Fibroblast of lung (primary cell): ENCODE results near the gene ACOXL. TPM values are rescaled to one million over a fixed set of nuclear protein-coding genes. Genes with fewer than 3 reads are reported as not detected.

Experiments
- DNase-seq, 2 donors: peaks; one replicate each; pipeline versions ENCODE4 v3.0.0 to v3.0.0-alpha.2; 2010; ENCODE audit warnings: low read depth in 2 of 2
- H2AFZ ChIP-seq: 2 replicates; pipeline ENCODE4 v1.5.1; 2012; ENCODE audit warnings: low read length, control low read depth, inconsistent platforms
- H3K27ac ChIP-seq: 2 replicates; pipeline ENCODE4 v1.5.1; 2011; ENCODE audit warnings: low read length, control low read depth; ENCODE audit not compliant: insufficient read depth
- H3K27me3 ChIP-seq: 2 replicates; pipeline ENCODE4 v1.5.1; 2011; ENCODE audit warnings: mild to moderate bottlenecking, low read length; ENCODE audit not compliant: control insufficient read depth, insufficient read depth
- H3K36me3 ChIP-seq: 2 replicates; pipeline ENCODE4 v1.5.1; 2011; ENCODE audit warnings: low read length; ENCODE audit not compliant: control insufficient read depth, insufficient read depth
- H3K4me1 ChIP-seq: 2 replicates; pipeline ENCODE4 v1.5.1; 2011; ENCODE audit warnings: low read length; ENCODE audit not compliant: control insufficient read depth, insufficient read depth; ENCODE audit errors: extremely low read depth
- H3K4me2 ChIP-seq: 2 replicates; pipeline ENCODE4 v1.5.1; 2011; ENCODE audit warnings: low read length, control low read depth; ENCODE audit not compliant: insufficient read depth; ENCODE audit errors: extremely low read depth
- H3K4me3 ChIP-seq, 4 experiments: fragments of 200-600 bp in 1 of 4; sonication (generic) in 1 of 4; replicated peaks in 1 of 4; 2 replicates each; pipeline ENCODE4 v1.5.1; 2011 to 2016; ENCODE audit warnings: low read length in 4 of 4, low read depth in 3 of 4, mild to moderate bottlenecking in 3 of 4, control low read depth in 2 of 4, inconsistent platforms in 1 of 4, mixed read lengths in 1 of 4; ENCODE audit not compliant: insufficient read depth in 1 of 4; ENCODE audit errors: control extremely low read depth in 1 of 4
- H3K79me2 ChIP-seq: 2 replicates; pipeline ENCODE4 v1.5.1; 2012; ENCODE audit warnings: mild to moderate bottlenecking, low read length, inconsistent platforms; ENCODE audit not compliant: control insufficient read depth, insufficient read depth
- H3K9ac ChIP-seq: 2 replicates; pipeline ENCODE4 v1.5.1; 2011; ENCODE audit warnings: mild to moderate bottlenecking, low read length, control low read depth; ENCODE audit not compliant: insufficient read depth
- H3K9me3 ChIP-seq: 2 replicates; pipeline ENCODE4 v1.5.1; 2012; ENCODE audit warnings: low read depth, low read length; ENCODE audit not compliant: control insufficient read depth, insufficient read depth
- H4K20me1 ChIP-seq: 2 replicates; pipeline ENCODE4 v1.5.1; 2011; ENCODE audit warnings: low read length; ENCODE audit not compliant: control insufficient read depth, insufficient read depth; ENCODE audit errors: extremely low read depth
- EZH2 ChIP-seq: IDR thresholded peaks from 2 replicates; pipeline ENCODE4 v1.5.1; 2012; ENCODE audit warnings: low read length, control low read depth, mild to moderate bottlenecking; ENCODE audit errors: missing control alignments
- polyA plus RNA-seq, 2 donors: library from polyadenylated mRNA; depleted of rRNA in 1 of 2; stranded (reverse) in 1 of 2; unstranded in 1 of 2; fragments of >200 nt; gene quantifications; 2 replicates each; pipeline ENCODE4 v1.2.1, GENCODE V29; 2011 to 2012; ENCODE audit warnings: missing spikeins in 1 of 2
- total RNA-seq: library from RNA; depleted of rRNA; stranded (reverse); fragments of >200 nt; gene quantifications from 2 replicates; pipeline ENCODE4 v1.2.1, GENCODE V29; 2014
- TF ChIP-seq, protein P1 (sequence below), 2 donors: IDR thresholded peaks in 1 of 2; conservative IDR thresholded peaks in 1 of 2; 1 replicate in 1 of 2; 2 replicates in 1 of 2; pipeline ENCODE4 v1.5.1; 2011 to 2012; ENCODE audit warnings: low read length in 2 of 2, control low read depth in 1 of 2, inconsistent platforms in 1 of 2, low read depth in 1 of 2, mild to moderate bottlenecking in 1 of 2

ACOXL gene
- total and polyA plus RNA-seq, 2 donors (not counting 1 experiment from before 2014, with no cell fraction given), result not detected

GRCh38 chr2:111140815-111141214, 408.4 kb downstream of the ACOXL start:
- H3K4me3 ChIP-seq, result no peak overlapping the region
- no peaks in the 10 kb centered on the region for H4K20me1 ChIP-seq
- no peak overlapping the region for H3K9ac ChIP-seq
- H3K9me3 ChIP-seq, result no peaks in the 10 kb centered on the region
- no peaks in the 10 kb centered on the region for H3K79me2 ChIP-seq
- no peaks in the 10 kb centered on the region for H3K36me3 ChIP-seq
- no peaks in the 10 kb centered on the region for H3K4me1 ChIP-seq
- H3K27me3 ChIP-seq, result no peaks in the 10 kb centered on the region
- H3K4me2 ChIP-seq, result no peak overlapping the region
- TF ChIP-seq EZH2, result no peak
- TF ChIP-seq, protein P1, sequence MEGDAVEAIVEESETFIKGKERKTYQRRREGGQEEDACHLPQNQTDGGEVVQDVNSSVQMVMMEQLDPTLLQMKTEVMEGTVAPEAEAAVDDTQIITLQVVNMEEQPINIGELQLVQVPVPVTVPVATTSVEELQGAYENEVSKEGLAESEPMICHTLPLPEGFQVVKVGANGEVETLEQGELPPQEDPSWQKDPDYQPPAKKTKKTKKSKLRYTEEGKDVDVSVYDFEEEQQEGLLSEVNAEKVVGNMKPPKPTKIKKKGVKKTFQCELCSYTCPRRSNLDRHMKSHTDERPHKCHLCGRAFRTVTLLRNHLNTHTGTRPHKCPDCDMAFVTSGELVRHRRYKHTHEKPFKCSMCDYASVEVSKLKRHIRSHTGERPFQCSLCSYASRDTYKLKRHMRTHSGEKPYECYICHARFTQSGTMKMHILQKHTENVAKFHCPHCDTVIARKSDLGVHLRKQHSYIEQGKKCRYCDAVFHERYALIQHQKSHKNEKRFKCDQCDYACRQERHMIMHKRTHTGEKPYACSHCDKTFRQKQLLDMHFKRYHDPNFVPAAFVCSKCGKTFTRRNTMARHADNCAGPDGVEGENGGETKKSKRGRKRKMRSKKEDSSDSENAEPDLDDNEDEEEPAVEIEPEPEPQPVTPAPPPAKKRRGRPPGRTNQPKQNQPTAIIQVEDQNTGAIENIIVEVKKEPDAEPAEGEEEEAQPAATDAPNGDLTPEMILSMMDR (conservative IDR thresholded peaks at IDR 0.05 in 1 of 2, IDR thresholded peaks at IDR 0.05 in 1 of 2; ENCODE audit: low read depth in 1 of 2, low read length in 2 of 2), result no peak
- H3K27ac ChIP-seq, result no peak overlapping the region
- DNase-seq, result no peak
- H2AFZ ChIP-seq, result no peak overlapping the region

DNA sequence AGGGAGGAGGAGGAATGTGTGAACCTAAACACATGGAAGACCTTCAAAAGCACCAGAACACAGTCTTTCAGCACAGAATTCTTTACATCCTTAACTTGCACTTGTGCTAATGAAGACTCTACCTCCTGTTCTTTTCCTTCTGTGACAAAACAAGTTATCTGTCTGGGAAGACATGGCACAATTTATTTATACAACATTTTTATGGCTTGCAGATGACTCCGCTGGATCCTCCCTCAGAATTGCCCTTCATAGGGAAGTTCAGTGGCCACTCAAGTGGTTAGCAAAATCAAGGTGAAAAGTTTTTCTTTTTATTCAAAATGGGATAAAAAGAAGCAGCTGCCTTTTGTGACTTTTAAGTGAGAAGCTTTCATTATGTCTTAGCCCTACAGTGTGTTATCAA, 409.7 kb downstream of the ACOXL start:
- Histone ChIP-seq H2AFZ (no peak overlapping the region), H3K9me3 (no peaks in the 10 kb centered on the region), H3K36me3 (no peaks in the 10 kb centered on the region), H4K20me1 (no peaks in the 10 kb centered on the region), H3K9ac (no peak overlapping the region), H3K4me2 (no peak overlapping the region), H3K27ac (no peak overlapping the region), H3K4me3 (no peak overlapping the region), H3K79me2 (no peaks in the 10 kb centered on the region), H3K4me1 (no peaks in the 10 kb centered on the region), H3K27me3 (no peaks in the 10 kb centered on the region)
- no peak for TF ChIP-seq EZH2
- TF ChIP-seq, protein P1 (conservative IDR thresholded peaks at IDR 0.05 in 1 of 2, IDR thresholded peaks at IDR 0.05 in 1 of 2; ENCODE audit: low read depth in 1 of 2, low read length in 2 of 2), result no peak
- DNase-seq, result no peak

- DNase-seq, result no peak
- Histone ChIP-seq H3K79me2 (no peaks in the 10 kb centered on the region), H3K9ac (no peak overlapping the region), H2AFZ (no peak overlapping the region), H3K27me3 (no peaks in the 10 kb centered on the region), H3K4me1 (no peaks in the 10 kb centered on the region), H3K27ac (no peak overlapping the region), H3K4me3 (no peak overlapping the region), H4K20me1 (no peaks in the 10 kb centered on the region), H3K4me2 (no peak overlapping the region), H3K9me3 (no peaks in the 10 kb centered on the region), H3K36me3 (no peaks in the 10 kb centered on the region)
- TF ChIP-seq EZH2, result no peak
- TF ChIP-seq, protein P1 (conservative IDR thresholded peaks at IDR 0.05 in 1 of 2, IDR thresholded peaks at IDR 0.05 in 1 of 2; ENCODE audit: low read depth in 1 of 2, low read length in 2 of 2), result no peak
Measured at GRCh38 chr2:111143107-111143842, 410.9 kb downstream of the ACOXL start.
